ENCODE measurements around the gene MRC2. TPM values are rescaled to one million over a fixed set of nuclear protein-coding genes. Genes with fewer than 3 reads are reported as not detected.

Gene MRC2
- total and polyA plus RNA-seq, 2 of the 13 experiments (the other 11 are each of a cell fraction or from before 2014, with no cell fraction given), result not detected

DNA sequence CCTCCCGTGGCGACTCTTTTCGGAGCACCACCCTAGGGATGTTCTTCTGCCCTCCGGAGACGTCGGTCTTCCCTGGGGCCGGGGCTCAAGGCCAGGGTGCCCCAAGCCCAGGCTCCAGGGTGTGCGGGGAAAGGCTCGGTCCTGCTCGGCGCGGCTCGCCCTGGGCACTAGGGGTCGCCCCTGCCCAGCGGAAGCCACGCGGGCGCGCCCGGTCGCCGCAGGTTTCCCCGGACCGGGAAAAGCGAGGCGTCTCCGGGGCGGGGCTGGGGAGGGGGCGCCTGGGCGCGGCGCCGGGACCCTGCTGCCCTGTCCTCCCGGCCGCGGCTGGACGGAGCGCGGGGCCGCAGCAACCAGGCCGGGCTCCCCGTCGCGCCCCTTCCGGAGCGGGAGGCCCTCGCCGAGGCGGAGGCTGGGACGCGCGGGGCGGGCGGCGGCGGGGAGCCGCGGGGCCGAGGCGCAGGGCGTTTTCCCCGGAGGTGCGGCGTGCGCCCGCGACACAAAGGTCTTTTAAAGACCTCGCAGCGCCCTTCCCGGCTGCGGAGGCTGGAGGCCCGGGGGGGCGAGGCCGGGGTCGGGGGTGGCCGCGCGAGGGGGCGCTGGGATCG is 76.4 kb downstream of the MRC2 start (continued):
- TF ChIP-seq, protein P1, sequence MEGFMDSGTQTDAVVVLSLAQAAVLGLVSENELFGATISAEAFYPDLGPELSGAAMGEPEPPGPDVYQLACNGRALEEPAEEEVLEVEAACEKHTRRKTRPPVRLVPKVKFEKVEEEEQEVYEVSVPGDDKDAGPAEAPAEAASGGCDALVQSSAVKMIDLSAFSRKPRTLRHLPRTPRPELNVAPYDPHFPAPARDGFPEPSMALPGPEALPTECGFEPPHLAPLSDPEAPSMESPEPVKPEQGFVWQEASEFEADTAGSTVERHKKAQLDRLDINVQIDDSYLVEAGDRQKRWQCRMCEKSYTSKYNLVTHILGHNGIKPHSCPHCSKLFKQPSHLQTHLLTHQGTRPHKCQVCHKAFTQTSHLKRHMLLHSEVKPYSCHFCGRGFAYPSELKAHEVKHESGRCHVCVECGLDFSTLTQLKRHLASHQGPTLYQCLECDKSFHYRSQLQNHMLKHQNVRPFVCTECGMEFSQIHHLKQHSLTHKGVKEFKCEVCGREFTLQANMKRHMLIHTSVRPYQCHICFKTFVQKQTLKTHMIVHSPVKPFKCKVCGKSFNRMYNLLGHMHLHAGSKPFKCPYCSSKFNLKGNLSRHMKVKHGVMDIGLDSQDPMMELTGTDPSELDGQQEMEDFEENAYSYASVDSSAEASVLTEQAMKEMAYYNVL (CRISPR knock-in tag; IDR thresholded peaks at IDR 0.05; ENCODE audit: borderline replicate concordance), result no peak
- TF ChIP-seq SUZ12 (IDR thresholded peaks at IDR 0.05; ENCODE audit: low read depth, low read length), result no peak
- no peak for TF ChIP-seq ZNF891 (CRISPR knock-in tag; IDR thresholded peaks at IDR 0.05)
- no peak for TF ChIP-seq FOSL2 (CRISPR knock-in tag; IDR thresholded peaks at IDR 0.05)
- TF ChIP-seq ZNF556 (CRISPR knock-in tag; IDR thresholded peaks at IDR 0.05; ENCODE audit: borderline replicate concordance), result 0 out of 2 replicates have a peak, but pooled peaks have one; percentile 45
- TF ChIP-seq SOX13 (IDR thresholded peaks at IDR 0.05), result no peak
- no peak for TF ChIP-seq SOX13 (CRISPR knock-in tag; conservative IDR thresholded peaks at IDR 0.05 in 1 of 2, IDR thresholded peaks at IDR 0.05 in 1 of 2)
- peak; percentile 73 for TF ChIP-seq SP4 (CRISPR knock-in tag; IDR thresholded peaks at IDR 0.05)
- no peak for TF ChIP-seq ZNF143 (CRISPR knock-in tag; IDR thresholded peaks at IDR 0.05)
- no peak for TF ChIP-seq ZNF605 (CRISPR knock-in tag; IDR thresholded peaks at IDR 0.05)
- peak; percentile 53 for TF ChIP-seq ZNF687 (CRISPR knock-in tag; IDR thresholded peaks at IDR 0.05)
- no peak for TF ChIP-seq ZMYM2 (CRISPR knock-in tag; IDR thresholded peaks at IDR 0.05)
- no peak for TF ChIP-seq ZNF589 (CRISPR knock-in tag; conservative IDR thresholded peaks at IDR 0.05)
- TF ChIP-seq ZBTB7B (CRISPR knock-in tag; IDR thresholded peaks at IDR 0.05), result no peak
- no peak for TF ChIP-seq SNAI1 (CRISPR knock-in tag; IDR thresholded peaks at IDR 0.05; ENCODE audit: borderline replicate concordance)
- TF ChIP-seq PHF8 (CRISPR knock-in tag; IDR thresholded peaks at IDR 0.05), result no peak
- TF ChIP-seq GABPA (IDR thresholded peaks at IDR 0.05; ENCODE audit: low read depth, low read length), result no peak; the same call in 1 of the 2 replicates
- TF ChIP-seq GABPA (CRISPR knock-in tag; IDR thresholded peaks at IDR 0.05; ENCODE audit: low read depth), result no peak
- TF ChIP-seq FOXA3 (CRISPR knock-in tag; IDR thresholded peaks at IDR 0.05), result no peak; the same call in 1 of the 2 replicates
- TF ChIP-seq ETV5 (CRISPR knock-in tag; IDR thresholded peaks at IDR 0.05; ENCODE audit: borderline replicate concordance), result peak; percentile 62; the same call in 1 of the 2 replicates
- TF ChIP-seq TRAFD1 (CRISPR knock-in tag; IDR thresholded peaks at IDR 0.05; ENCODE audit: borderline replicate concordance), result no peak
- 0 out of 2 replicates have a peak, but pooled peaks have one; percentile 52 for TF ChIP-seq TSC22D2 (CRISPR knock-in tag; IDR thresholded peaks at IDR 0.05; ENCODE audit: borderline replicate concordance)

Measured in HepG2 (cell line).